ENCODE results near the gene KRT33B.

KRT33B gene

GRCh38 chr17:41407226-41407625 is 37.6 kb upstream of the KRT33B start:
- Histone ChIP-seq H3K9me3 (ENCODE audit: low read length) (no peaks in the 10 kb centered on the region), H3K9me2 (ENCODE audit: low read depth, low read length) (no peaks in the 10 kb centered on the region), H3K9ac (ENCODE audit: low read length) (no peak overlapping the region), H4K20me1 (ENCODE audit: insufficient read depth, low read length) (no peaks in the 10 kb centered on the region), H3K4me2 (ENCODE audit: low read length) (no peak overlapping the region), H3K27me3 (ENCODE audit: insufficient read depth, low read length) (no peaks in the 10 kb centered on the region), H3F3A (ENCODE audit: insufficient read depth, low read length) (no peaks in the 10 kb centered on the region), H3K4me3 (ENCODE audit: low read depth, low read length, poor library complexity, severe bottlenecking) (no peak overlapping the region), H3K79me2 (ENCODE audit: insufficient read depth, low read length) (no peaks in the 10 kb centered on the region), H3K27ac (ENCODE audit: low read depth, low read length, poor library complexity, severe bottlenecking) (no peak overlapping the region), H3K4me1 (ENCODE audit: insufficient read depth, low read length, severe bottlenecking) (no peaks in the 10 kb centered on the region), H3K36me3 (ENCODE audit: insufficient read depth, low read length) (no peaks in the 10 kb centered on the region), H2AFZ (ENCODE audit: low read length) (no peak overlapping the region)
- TF ChIP-seq EZH2 (IDR thresholded peaks at IDR 0.05; ENCODE audit: borderline replicate concordance, low read length), result no peak
- TF ChIP-seq, protein P1, sequence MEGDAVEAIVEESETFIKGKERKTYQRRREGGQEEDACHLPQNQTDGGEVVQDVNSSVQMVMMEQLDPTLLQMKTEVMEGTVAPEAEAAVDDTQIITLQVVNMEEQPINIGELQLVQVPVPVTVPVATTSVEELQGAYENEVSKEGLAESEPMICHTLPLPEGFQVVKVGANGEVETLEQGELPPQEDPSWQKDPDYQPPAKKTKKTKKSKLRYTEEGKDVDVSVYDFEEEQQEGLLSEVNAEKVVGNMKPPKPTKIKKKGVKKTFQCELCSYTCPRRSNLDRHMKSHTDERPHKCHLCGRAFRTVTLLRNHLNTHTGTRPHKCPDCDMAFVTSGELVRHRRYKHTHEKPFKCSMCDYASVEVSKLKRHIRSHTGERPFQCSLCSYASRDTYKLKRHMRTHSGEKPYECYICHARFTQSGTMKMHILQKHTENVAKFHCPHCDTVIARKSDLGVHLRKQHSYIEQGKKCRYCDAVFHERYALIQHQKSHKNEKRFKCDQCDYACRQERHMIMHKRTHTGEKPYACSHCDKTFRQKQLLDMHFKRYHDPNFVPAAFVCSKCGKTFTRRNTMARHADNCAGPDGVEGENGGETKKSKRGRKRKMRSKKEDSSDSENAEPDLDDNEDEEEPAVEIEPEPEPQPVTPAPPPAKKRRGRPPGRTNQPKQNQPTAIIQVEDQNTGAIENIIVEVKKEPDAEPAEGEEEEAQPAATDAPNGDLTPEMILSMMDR (IDR thresholded peaks at IDR 0.05; ENCODE audit: low read length), result no peak

GRCh38 chr17:41406205-41406604 is 36.6 kb upstream of the KRT33B start:
- Histone ChIP-seq H3K9ac (ENCODE audit: low read length) (no peak overlapping the region), H3K4me2 (ENCODE audit: low read length) (no peak overlapping the region), H3K79me2 (ENCODE audit: insufficient read depth, low read length) (no peaks in the 10 kb centered on the region), H3K27ac (ENCODE audit: low read depth, low read length, poor library complexity, severe bottlenecking) (no peak overlapping the region), H3F3A (ENCODE audit: insufficient read depth, low read length) (no peaks in the 10 kb centered on the region), H3K9me2 (ENCODE audit: low read depth, low read length) (no peaks in the 10 kb centered on the region), H2AFZ (ENCODE audit: low read length) (no peak overlapping the region), H3K9me3 (ENCODE audit: low read length) (no peaks in the 10 kb centered on the region), H4K20me1 (ENCODE audit: insufficient read depth, low read length) (no peaks in the 10 kb centered on the region), H3K4me3 (ENCODE audit: low read depth, low read length, poor library complexity, severe bottlenecking) (no peak overlapping the region), H3K36me3 (ENCODE audit: insufficient read depth, low read length) (no peaks in the 10 kb centered on the region), H3K27me3 (ENCODE audit: insufficient read depth, low read length) (no peaks in the 10 kb centered on the region), H3K4me1 (ENCODE audit: insufficient read depth, low read length, severe bottlenecking) (no peaks in the 10 kb centered on the region)
- no peak for TF ChIP-seq EZH2 (IDR thresholded peaks at IDR 0.05; ENCODE audit: borderline replicate concordance, low read length)
- TF ChIP-seq, protein P1 (IDR thresholded peaks at IDR 0.05; ENCODE audit: low read length), result no peak

GRCh38 chr17:41404024-41404671 is 34.5 kb upstream of the KRT33B start:
- Histone ChIP-seq H3F3A (ENCODE audit: insufficient read depth, low read length) (no peaks in the 10 kb centered on the region), H2AFZ (ENCODE audit: low read length) (no peak overlapping the region), H3K4me2 (ENCODE audit: low read length) (no peak overlapping the region), H3K27ac (ENCODE audit: low read depth, low read length, poor library complexity, severe bottlenecking) (no peak overlapping the region), H3K27me3 (ENCODE audit: insufficient read depth, low read length) (no peaks in the 10 kb centered on the region), H3K36me3 (ENCODE audit: insufficient read depth, low read length) (no peaks in the 10 kb centered on the region), H3K79me2 (ENCODE audit: insufficient read depth, low read length) (no peaks in the 10 kb centered on the region), H3K9me2 (ENCODE audit: low read depth, low read length) (no peaks in the 10 kb centered on the region), H3K9me3 (ENCODE audit: low read length) (no peaks in the 10 kb centered on the region), H3K4me1 (ENCODE audit: insufficient read depth, low read length, severe bottlenecking) (no peaks in the 10 kb centered on the region), H4K20me1 (ENCODE audit: insufficient read depth, low read length) (no peaks in the 10 kb centered on the region), H3K9ac (ENCODE audit: low read length) (no peak overlapping the region), H3K4me3 (ENCODE audit: low read depth, low read length, poor library complexity, severe bottlenecking) (no peak overlapping the region)
- TF ChIP-seq, protein P1 (IDR thresholded peaks at IDR 0.05; ENCODE audit: low read length), result no peak
- no peak for TF ChIP-seq EZH2 (IDR thresholded peaks at IDR 0.05; ENCODE audit: borderline replicate concordance, low read length)
